Measurements from ENCODE around the gene GTF2I. TPM values are rescaled to one million over a fixed set of nuclear protein-coding genes. Genes with fewer than 3 reads are reported as not detected.
A peak's percentile ranks its signal among the peaks of the same experiment; 100 is the strongest.
"Not testable (repeated sequence)": the region's sequence is repeated elsewhere in the genome, so short reads cannot be mapped to it uniquely, and the experiment has no call there.

GTF2I gene
- total RNA-seq, 2 experiments from 2014 or later, result 156 TPM

- H3K36me3 Mint-ChIP-seq (ENCODE audit: low read depth); POLR2A ChIA-PET; DNase-seq; ATAC-seq; intact Hi-C loops (cut with micrococcal nuclease); H3K4me1 Mint-ChIP-seq (ENCODE audit: low read depth); H3K9me3 Mint-ChIP-seq; CTCF ChIA-PET; H3K27me3 Mint-ChIP-seq; H3K4me3 Mint-ChIP-seq; H3K27ac Mint-ChIP-seq: not testable (repeated sequence)
Measured at GRCh38 chr7:74758268-74758667, 100.8 kb downstream of the GTF2I start.

GRCh38 chr7:74758982-74759381 is 101.5 kb downstream of the GTF2I start:
- ATAC-seq; H3K4me3 Mint-ChIP-seq; H3K4me1 Mint-ChIP-seq (ENCODE audit: low read depth); intact Hi-C loops (cut with micrococcal nuclease); H3K36me3 Mint-ChIP-seq (ENCODE audit: low read depth); POLR2A ChIA-PET; H3K27ac Mint-ChIP-seq; H3K9me3 Mint-ChIP-seq; DNase-seq; H3K27me3 Mint-ChIP-seq; CTCF ChIA-PET: not testable (repeated sequence)

GRCh38 chr7:74765205-74765918 is 107.8 kb downstream of the GTF2I start:
- CTCF ChIA-PET; intact Hi-C loops (cut with micrococcal nuclease); H3K36me3 Mint-ChIP-seq (ENCODE audit: low read depth); POLR2A ChIA-PET; DNase-seq; H3K9me3 Mint-ChIP-seq; H3K27me3 Mint-ChIP-seq; H3K27ac Mint-ChIP-seq; H3K4me3 Mint-ChIP-seq; H3K4me1 Mint-ChIP-seq (ENCODE audit: low read depth): not testable (repeated sequence)
- peak; percentile 79 for ATAC-seq

- ATAC-seq; H3K27me3 Mint-ChIP-seq; intact Hi-C loops (cut with micrococcal nuclease); H3K36me3 Mint-ChIP-seq (ENCODE audit: low read depth); H3K4me1 Mint-ChIP-seq (ENCODE audit: low read depth); POLR2A ChIA-PET; H3K27ac Mint-ChIP-seq; H3K4me3 Mint-ChIP-seq; H3K9me3 Mint-ChIP-seq; DNase-seq; CTCF ChIA-PET: not testable (repeated sequence)
Measured at GRCh38 chr7:74766509-74766908, 109.0 kb downstream of the GTF2I start.

- H3K27me3 Mint-ChIP-seq; H3K27ac Mint-ChIP-seq; H3K4me3 Mint-ChIP-seq; intact Hi-C loops (cut with micrococcal nuclease); CTCF ChIA-PET; POLR2A ChIA-PET; H3K36me3 Mint-ChIP-seq (ENCODE audit: low read depth); ATAC-seq; H3K9me3 Mint-ChIP-seq; H3K4me1 Mint-ChIP-seq (ENCODE audit: low read depth); DNase-seq: not testable (repeated sequence)
Measured at GRCh38 chr7:74766991-74767390, 109.5 kb downstream of the GTF2I start.

- POLR2A ChIA-PET; intact Hi-C loops (cut with micrococcal nuclease); ATAC-seq; H3K9me3 Mint-ChIP-seq; DNase-seq; H3K4me3 Mint-ChIP-seq; H3K4me1 Mint-ChIP-seq (ENCODE audit: low read depth); H3K36me3 Mint-ChIP-seq (ENCODE audit: low read depth); H3K27me3 Mint-ChIP-seq; CTCF ChIA-PET; H3K27ac Mint-ChIP-seq: not testable (repeated sequence)
Measured at GRCh38 chr7:74770062-74770461, 112.5 kb downstream of the GTF2I start.

- H3K4me3 Mint-ChIP-seq; H3K9me3 Mint-ChIP-seq; H3K4me1 Mint-ChIP-seq (ENCODE audit: low read depth); H3K36me3 Mint-ChIP-seq (ENCODE audit: low read depth); ATAC-seq; intact Hi-C loops (cut with micrococcal nuclease); H3K27me3 Mint-ChIP-seq; CTCF ChIA-PET; DNase-seq; H3K27ac Mint-ChIP-seq; POLR2A ChIA-PET: not testable (repeated sequence)
Measured at GRCh38 chr7:74772093-74772492, 114.6 kb downstream of the GTF2I start.

- H3K36me3 Mint-ChIP-seq (ENCODE audit: low read depth); H3K9me3 Mint-ChIP-seq; H3K4me3 Mint-ChIP-seq; DNase-seq; H3K27me3 Mint-ChIP-seq; POLR2A ChIA-PET; CTCF ChIA-PET; H3K4me1 Mint-ChIP-seq (ENCODE audit: low read depth); intact Hi-C loops (cut with micrococcal nuclease); H3K27ac Mint-ChIP-seq: not testable (repeated sequence)
- peak; percentile 64 for ATAC-seq
Measured at GRCh38 chr7:74773760-74774750, 116.5 kb downstream of the GTF2I start, which contains the start of gene NCF1. Gene NCF1 (plus strand): TSS chr7:74774011. CDS start chr7:74774032, 21 bp downstream.

- H3K27me3 Mint-ChIP-seq; H3K27ac Mint-ChIP-seq; intact Hi-C loops (cut with micrococcal nuclease); DNase-seq; CTCF ChIA-PET; POLR2A ChIA-PET; H3K9me3 Mint-ChIP-seq; H3K4me1 Mint-ChIP-seq (ENCODE audit: low read depth); H3K4me3 Mint-ChIP-seq; H3K36me3 Mint-ChIP-seq (ENCODE audit: low read depth): not testable (repeated sequence)
- ATAC-seq, result peak; percentile 53
Measured at GRCh38 chr7:74775111-74775510, 117.6 kb downstream of the GTF2I start.

GRCh38 chr7:74779053-74779452 is 121.5 kb downstream of the GTF2I start:
- H3K36me3 Mint-ChIP-seq (ENCODE audit: low read depth); H3K27me3 Mint-ChIP-seq; CTCF ChIA-PET; DNase-seq; POLR2A ChIA-PET; H3K4me1 Mint-ChIP-seq (ENCODE audit: low read depth); H3K4me3 Mint-ChIP-seq; intact Hi-C loops (cut with micrococcal nuclease); H3K9me3 Mint-ChIP-seq; H3K27ac Mint-ChIP-seq; ATAC-seq: not testable (repeated sequence)

GRCh38 chr7:74781746-74782145 is 124.2 kb downstream of the GTF2I start:
- H3K4me1 Mint-ChIP-seq (ENCODE audit: low read depth); H3K4me3 Mint-ChIP-seq; ATAC-seq; H3K27me3 Mint-ChIP-seq; CTCF ChIA-PET; H3K27ac Mint-ChIP-seq; POLR2A ChIA-PET; H3K36me3 Mint-ChIP-seq (ENCODE audit: low read depth); intact Hi-C loops (cut with micrococcal nuclease); H3K9me3 Mint-ChIP-seq; DNase-seq: not testable (repeated sequence)

GRCh38 chr7:74783595-74783994 is 126.1 kb downstream of the GTF2I start:
- H3K36me3 Mint-ChIP-seq (ENCODE audit: low read depth); CTCF ChIA-PET; H3K4me1 Mint-ChIP-seq (ENCODE audit: low read depth): not testable (repeated sequence)

More at GRCh38 chr7:74783595-74783994, 126.1 kb downstream of the GTF2I start:
- H3K27ac Mint-ChIP-seq; H3K4me3 Mint-ChIP-seq; H3K9me3 Mint-ChIP-seq; H3K27me3 Mint-ChIP-seq; DNase-seq; intact Hi-C loops (cut with micrococcal nuclease); ATAC-seq; POLR2A ChIA-PET: not testable (repeated sequence)
